ENCODE results near the gene FBXW11. TPM values are rescaled to one million over a fixed set of nuclear protein-coding genes. Genes with fewer than 3 reads are reported as not detected.

Gene FBXW11
- total and polyA plus RNA-seq, 2 of the 13 experiments (the other 11 are each of a cell fraction or from before 2014, with no cell fraction given) = 31.7 to 53.6 TPM

GRCh38 chr5:172005708-172006320 is 624 bp downstream of the FBXW11 start (continued):
- TF ChIP-seq, protein P1, sequence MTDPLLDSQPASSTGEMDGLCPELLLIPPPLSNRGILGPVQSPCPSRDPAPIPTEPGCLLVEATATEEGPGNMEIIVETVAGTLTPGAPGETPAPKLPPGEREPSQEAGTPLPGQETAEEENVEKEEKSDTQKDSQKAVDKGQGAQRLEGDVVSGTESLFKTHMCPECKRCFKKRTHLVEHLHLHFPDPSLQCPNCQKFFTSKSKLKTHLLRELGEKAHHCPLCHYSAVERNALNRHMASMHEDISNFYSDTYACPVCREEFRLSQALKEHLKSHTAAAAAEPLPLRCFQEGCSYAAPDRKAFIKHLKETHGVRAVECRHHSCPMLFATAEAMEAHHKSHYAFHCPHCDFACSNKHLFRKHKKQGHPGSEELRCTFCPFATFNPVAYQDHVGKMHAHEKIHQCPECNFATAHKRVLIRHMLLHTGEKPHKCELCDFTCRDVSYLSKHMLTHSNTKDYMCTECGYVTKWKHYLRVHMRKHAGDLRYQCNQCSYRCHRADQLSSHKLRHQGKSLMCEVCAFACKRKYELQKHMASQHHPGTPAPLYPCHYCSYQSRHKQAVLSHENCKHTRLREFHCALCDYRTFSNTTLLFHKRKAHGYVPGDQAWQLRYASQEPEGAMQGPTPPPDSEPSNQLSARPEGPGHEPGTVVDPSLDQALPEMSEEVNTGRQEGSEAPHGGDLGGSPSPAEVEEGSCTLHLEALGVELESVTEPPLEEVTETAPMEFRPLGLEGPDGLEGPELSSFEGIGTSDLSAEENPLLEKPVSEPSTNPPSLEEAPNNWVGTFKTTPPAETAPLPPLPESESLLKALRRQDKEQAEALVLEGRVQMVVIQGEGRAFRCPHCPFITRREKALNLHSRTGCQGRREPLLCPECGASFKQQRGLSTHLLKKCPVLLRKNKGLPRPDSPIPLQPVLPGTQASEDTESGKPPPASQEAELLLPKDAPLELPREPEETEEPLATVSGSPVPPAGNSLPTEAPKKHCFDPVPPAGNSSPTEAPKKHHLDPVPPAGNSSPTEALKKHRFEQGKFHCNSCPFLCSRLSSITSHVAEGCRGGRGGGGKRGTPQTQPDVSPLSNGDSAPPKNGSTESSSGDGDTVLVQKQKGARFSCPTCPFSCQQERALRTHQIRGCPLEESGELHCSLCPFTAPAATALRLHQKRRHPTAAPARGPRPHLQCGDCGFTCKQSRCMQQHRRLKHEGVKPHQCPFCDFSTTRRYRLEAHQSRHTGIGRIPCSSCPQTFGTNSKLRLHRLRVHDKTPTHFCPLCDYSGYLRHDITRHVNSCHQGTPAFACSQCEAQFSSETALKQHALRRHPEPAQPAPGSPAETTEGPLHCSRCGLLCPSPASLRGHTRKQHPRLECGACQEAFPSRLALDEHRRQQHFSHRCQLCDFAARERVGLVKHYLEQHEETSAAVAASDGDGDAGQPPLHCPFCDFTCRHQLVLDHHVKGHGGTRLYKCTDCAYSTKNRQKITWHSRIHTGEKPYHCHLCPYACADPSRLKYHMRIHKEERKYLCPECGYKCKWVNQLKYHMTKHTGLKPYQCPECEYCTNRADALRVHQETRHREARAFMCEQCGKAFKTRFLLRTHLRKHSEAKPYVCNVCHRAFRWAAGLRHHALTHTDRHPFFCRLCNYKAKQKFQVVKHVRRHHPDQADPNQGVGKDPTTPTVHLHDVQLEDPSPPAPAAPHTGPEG (CRISPR knock-in tag; IDR thresholded peaks at IDR 0.05) = no peak
- no peak for TF ChIP-seq PITX1 (CRISPR knock-in tag; IDR thresholded peaks at IDR 0.05)
- TF ChIP-seq, protein P2, sequence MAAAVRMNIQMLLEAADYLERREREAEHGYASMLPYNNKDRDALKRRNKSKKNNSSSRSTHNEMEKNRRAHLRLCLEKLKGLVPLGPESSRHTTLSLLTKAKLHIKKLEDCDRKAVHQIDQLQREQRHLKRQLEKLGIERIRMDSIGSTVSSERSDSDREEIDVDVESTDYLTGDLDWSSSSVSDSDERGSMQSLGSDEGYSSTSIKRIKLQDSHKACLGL (CRISPR knock-in tag; IDR thresholded peaks at IDR 0.05) = no peak
- no peak for TF ChIP-seq THAP9 (CRISPR knock-in tag; IDR thresholded peaks at IDR 0.05; ENCODE audit: borderline replicate concordance)
- TF ChIP-seq, protein P3, sequence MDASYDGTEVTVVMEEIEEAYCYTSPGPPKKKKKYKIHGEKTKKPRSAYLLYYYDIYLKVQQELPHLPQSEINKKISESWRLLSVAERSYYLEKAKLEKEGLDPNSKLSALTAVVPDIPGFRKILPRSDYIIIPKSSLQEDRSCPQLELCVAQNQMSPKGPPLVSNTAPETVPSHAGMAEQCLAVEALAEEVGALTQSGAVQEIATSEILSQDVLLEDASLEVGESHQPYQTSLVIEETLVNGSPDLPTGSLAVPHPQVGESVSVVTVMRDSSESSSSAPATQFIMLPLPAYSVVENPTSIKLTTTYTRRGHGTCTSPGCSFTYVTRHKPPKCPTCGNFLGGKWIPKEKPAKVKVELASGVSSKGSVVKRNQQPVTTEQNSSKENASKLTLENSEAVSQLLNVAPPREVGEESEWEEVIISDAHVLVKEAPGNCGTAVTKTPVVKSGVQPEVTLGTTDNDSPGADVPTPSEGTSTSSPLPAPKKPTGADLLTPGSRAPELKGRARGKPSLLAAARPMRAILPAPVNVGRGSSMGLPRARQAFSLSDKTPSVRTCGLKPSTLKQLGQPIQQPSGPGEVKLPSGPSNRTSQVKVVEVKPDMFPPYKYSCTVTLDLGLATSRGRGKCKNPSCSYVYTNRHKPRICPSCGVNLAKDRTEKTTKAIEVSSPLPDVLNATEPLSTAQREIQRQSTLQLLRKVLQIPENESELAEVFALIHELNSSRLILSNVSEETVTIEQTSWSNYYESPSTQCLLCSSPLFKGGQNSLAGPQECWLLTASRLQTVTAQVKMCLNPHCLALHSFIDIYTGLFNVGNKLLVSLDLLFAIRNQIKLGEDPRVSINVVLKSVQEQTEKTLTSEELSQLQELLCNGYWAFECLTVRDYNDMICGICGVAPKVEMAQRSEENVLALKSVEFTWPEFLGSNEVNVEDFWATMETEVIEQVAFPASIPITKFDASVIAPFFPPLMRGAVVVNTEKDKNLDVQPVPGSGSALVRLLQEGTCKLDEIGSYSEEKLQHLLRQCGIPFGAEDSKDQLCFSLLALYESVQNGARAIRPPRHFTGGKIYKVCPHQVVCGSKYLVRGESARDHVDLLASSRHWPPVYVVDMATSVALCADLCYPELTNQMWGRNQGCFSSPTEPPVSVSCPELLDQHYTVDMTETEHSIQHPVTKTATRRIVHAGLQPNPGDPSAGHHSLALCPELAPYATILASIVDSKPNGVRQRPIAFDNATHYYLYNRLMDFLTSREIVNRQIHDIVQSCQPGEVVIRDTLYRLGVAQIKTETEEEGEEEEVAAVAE (CRISPR knock-in tag; IDR thresholded peaks at IDR 0.05; ENCODE audit: borderline replicate concordance) = no peak
- TF ChIP-seq ELK4 (CRISPR knock-in tag; IDR thresholded peaks at IDR 0.05; ENCODE audit: borderline replicate concordance) = no peak
- no peak; the same call in 1 of the 2 replicates for TF ChIP-seq ZNF446 (CRISPR knock-in tag; IDR thresholded peaks at IDR 0.05)
- no peak for TF ChIP-seq SPEN (CRISPR knock-in tag; IDR thresholded peaks at IDR 0.05; ENCODE audit: low read depth)
- no peak for TF ChIP-seq EHMT2 (IDR thresholded peaks at IDR 0.05; ENCODE audit: borderline replicate concordance, low read depth, low read length)
- no peak for TF ChIP-seq ADNP (CRISPR knock-in tag; IDR thresholded peaks at IDR 0.05)
- TF ChIP-seq MTA3 (CRISPR knock-in tag; IDR thresholded peaks at IDR 0.05) = no peak
- TF ChIP-seq BRD4 (CRISPR knock-in tag; IDR thresholded peaks at IDR 0.05) = no peak
- TF ChIP-seq FOXK1 (CRISPR knock-in tag; IDR thresholded peaks at IDR 0.05; ENCODE audit: borderline replicate concordance, low read depth) = no peak
- no peak for TF ChIP-seq TBL1XR1 (IDR thresholded peaks at IDR 0.05; ENCODE audit: borderline replicate concordance, low read length, partially characterized antibody)

Measured in HepG2 (cell line).